GM18519 (cell line): ENCODE data around the gene ADORA1.

Experiments used
- ATAC-seq: cut with Tn5 transposase; IDR thresholded peaks from one replicate; pipeline ENCODE4 v1.9.1; 2021; ENCODE audit warnings: mild to moderate bottlenecking, moderate library complexity; ENCODE audit not compliant: unreplicated experiment, low FRiP score

The ADORA1 gene

GRCh38 chr1:203138066-203138465 is 10.5 kb downstream of the ADORA1 start:
- no peak for ATAC-seq

GRCh38 chr1:203139976-203140475 is 12.5 kb downstream of the ADORA1 start:
- no peak for ATAC-seq

- no peak for ATAC-seq
These were observed 13.4 kb downstream of the ADORA1 start for GRCh38 chr1:203140743-203141520.

- ATAC-seq = no peak
These were observed 14.6 kb downstream of the ADORA1 start for GRCh38 chr1:203142124-203142523.

GRCh38 chr1:203142684-203143408 is 15.3 kb downstream of the ADORA1 start:
- no peak for ATAC-seq

- ATAC-seq = no peak
These were observed 16.1 kb downstream of the ADORA1 start for GRCh38 chr1:203143641-203144040.

GRCh38 chr1:203144661-203145060 is 17.1 kb downstream of the ADORA1 start:
- no peak for ATAC-seq

GRCh38 chr1:203145321-203146041 is 18.0 kb downstream of the ADORA1 start:
- no peak for ATAC-seq

GRCh38 chr1:203146042-203146369 is 18.5 kb downstream of the ADORA1 start:
- ATAC-seq = no peak

GRCh38 chr1:203146537-203146936 is 19.0 kb downstream of the ADORA1 start:
- ATAC-seq = no peak

- ATAC-seq = no peak
These were observed 19.9 kb downstream of the ADORA1 start for GRCh38 chr1:203147376-203147775.

- ATAC-seq = no peak
These were observed 20.6 kb downstream of the ADORA1 start for GRCh38 chr1:203148127-203148526.

- no peak for ATAC-seq
These were observed 21.1 kb downstream of the ADORA1 start for GRCh38 chr1:203148579-203148978.

- no peak for ATAC-seq
These were observed 21.8 kb downstream of the ADORA1 start for GRCh38 chr1:203149188-203149840.

- no peak for ATAC-seq
These were observed 23.2 kb downstream of the ADORA1 start for GRCh38 chr1:203150511-203151297.

- no peak for ATAC-seq
These were observed 24.0 kb downstream of the ADORA1 start for GRCh38 chr1:203151362-203152157.

GRCh38 chr1:203152158-203153034 is 24.9 kb downstream of the ADORA1 start:
- ATAC-seq = no peak
